Lung microvascular endothelial cell (primary cell): ENCODE data around the gene SCEL. TPM values are rescaled to one million over a fixed set of nuclear protein-coding genes. Genes with fewer than 3 reads are reported as not detected.
"Not testable (repeated sequence)": the region's sequence is repeated elsewhere in the genome, so short reads cannot be mapped to it uniquely, and the experiment has no call there.

Experiments used
- DNase-seq, 2 donors: peaks; one replicate each; pipeline versions ENCODE4 v3.0.0 to v3.0.0-alpha.2; 2010; ENCODE audit warnings: low read depth in 2 of 2
- total RNA-seq: library from RNA; depleted of rRNA; stranded (reverse); fragments of >200 nt; gene quantifications from 2 replicates; pipeline ENCODE4 v1.2.1, GENCODE V29; 2014

SCEL gene
- not detected in 2 replicates for total RNA-seq

DNA sequence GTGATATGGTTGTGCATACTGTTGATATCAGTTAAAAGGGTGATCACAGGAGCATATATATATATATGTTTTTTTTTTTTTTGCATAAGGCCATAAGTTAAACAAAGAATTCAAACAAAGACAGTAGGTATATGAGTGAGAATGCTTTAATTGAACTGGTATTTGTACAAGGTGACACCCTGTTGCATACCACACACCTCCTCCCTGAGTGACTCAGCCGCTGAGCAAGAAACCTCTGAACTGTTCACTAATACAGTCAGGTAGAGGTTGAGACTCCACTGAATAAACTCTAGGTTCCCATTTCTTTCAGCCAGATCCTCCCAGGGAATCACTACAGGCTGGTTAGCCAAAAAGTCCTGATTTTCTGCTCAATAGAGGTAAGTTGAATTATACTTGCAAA lies at the start of gene SCEL:
TSS of gene SCEL (plus strand) at position 259 of the 400 bp plus-strand sequence. CDS start 20,170 bp downstream, outside the sequence.
- DNase-seq = no peak

GRCh38 chr13:77489566-77490337 lies 45.8 kb upstream of the SCEL start:
- no peak for DNase-seq

DNA sequence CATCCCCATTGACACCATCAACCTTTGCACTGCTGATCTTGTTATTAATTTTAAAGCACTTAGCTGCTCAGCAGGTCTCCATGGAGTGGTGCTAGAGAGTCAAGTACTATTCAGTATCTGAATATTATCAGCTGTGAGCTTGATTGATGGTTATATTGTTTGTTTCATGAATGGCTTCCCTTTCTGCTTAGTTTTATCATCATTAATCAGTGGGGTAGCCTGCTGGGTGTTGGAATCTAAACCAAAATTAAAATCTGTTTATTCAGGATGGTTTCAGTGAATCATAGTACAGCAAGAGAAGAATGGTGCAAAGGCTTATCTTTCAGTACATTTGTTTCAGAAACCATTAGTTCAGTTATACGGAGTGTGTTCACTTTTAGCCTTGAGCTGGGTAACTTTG lies 42.5 kb upstream of the SCEL start:
- peak; percentile 75 to 85 for DNase-seq

- DNase-seq = peak; percentile 11 to 33
Observed at GRCh38 chr13:77494226-77494625, 41.3 kb upstream of the SCEL start.

DNA sequence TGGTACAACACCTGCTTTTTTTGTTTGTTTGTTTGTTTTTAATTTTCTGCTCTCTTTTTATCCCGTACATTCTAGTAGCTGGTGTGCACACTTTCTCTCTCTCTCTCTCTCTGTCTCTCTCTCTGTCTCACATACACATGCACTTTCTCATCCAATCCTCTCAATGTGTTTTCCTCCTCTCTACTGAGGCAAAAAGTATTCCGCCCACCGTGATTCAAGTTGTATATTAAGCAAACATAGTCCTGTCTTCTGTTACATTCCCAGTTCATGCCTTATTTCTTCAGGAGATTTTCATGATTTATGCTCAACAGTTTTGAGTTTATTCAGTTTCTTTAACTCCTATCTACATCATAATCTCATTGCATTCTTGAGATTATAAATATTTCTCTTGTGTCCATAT lies 38.2 kb upstream of the SCEL start:
- DNase-seq = no peak

DNA sequence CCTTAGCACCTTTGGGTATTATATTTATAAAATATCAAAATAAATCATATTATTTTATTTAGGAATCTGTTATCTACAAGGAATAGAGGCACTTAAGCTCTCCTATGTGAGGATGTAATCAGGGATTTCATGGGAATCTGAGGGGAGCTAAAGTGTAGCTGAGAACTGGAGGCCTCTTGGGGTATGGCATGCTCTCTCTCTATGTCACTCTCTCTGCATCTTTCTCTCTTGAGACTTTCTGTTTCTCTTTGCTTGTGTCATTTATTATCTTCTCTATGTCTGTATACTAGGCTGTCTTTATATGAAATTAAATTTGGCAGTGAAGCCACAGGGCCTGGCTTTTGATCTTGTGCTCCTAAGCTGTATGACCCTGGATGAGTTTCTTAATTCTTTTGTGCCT lies 37.7 kb upstream of the SCEL start:
- no peak for DNase-seq

GRCh38 chr13:77502104-77502720 lies 33.3 kb upstream of the SCEL start:
- no peak for DNase-seq

DNA sequence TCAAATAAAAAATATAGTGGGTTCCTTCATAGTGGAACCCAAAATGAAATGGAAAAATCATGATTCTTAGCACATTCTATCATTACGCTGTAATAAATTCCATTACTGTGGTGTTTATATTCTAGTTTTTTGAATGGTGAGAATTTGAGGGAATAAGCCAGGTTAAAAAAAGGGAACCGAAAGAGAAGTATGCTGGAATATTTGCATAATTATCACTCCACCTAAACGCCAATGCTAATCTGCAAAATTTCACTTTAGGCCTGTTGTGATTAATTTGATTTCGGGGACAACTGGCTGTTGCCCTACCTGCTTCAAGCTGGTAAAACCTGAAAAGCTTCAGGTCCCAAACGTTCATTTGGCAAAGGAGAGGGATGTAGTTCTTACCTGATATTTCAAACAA lies 32.1 kb upstream of the SCEL start:
- DNase-seq = no peak

GRCh38 chr13:77506874-77507273 lies 28.6 kb upstream of the SCEL start:
- peak in 1 of 2 donors; percentile 18 for DNase-seq

DNA sequence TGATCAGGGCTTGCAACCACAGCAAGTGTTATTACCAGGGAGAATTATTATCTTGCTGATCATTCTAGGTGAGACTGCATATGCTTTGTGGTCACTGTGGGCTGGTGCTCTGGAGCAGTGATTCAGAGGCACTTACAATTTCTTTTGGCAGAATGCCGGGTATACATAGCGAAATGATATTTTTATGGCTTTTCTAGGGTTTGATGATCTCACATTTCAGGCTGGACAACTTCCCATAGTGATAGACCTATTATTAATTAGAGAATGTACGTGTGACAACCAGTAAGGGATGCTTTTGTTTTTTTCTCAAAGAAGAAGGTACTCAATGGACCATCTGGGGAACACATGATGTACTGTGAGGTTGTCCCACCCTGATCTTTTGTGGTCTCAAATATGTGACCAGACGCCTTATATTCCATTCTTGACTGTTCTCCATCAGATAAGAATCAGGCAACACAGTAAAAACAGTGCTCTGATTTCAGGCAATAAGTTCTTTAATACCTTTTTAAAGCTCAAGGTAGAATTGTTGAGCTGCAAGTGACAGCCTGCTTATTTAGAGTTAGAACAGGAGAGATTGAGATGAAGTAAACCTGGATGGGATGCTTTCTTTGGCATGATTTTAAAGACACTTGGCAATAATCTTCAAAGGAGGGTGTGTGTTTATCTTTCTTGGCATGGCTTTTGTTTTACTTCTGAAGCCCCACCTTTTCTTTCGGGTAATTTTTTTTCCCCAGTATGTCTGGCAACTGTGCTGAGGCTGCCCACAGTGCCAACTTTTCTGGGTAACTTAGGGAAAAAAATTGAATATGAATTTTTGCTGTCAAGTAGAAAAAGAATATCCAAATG lies 27.4 kb upstream of the SCEL start:
- DNase-seq = peak; percentile 36 to 92

- DNase-seq = peak; percentile 27 to 88
Observed at GRCh38 chr13:77508959-77509620, 26.4 kb upstream of the SCEL start.

GRCh38 chr13:77510156-77510555 lies 25.4 kb upstream of the SCEL start:
- DNase-seq = peak in 1 of 2 donors; percentile 18

DNA sequence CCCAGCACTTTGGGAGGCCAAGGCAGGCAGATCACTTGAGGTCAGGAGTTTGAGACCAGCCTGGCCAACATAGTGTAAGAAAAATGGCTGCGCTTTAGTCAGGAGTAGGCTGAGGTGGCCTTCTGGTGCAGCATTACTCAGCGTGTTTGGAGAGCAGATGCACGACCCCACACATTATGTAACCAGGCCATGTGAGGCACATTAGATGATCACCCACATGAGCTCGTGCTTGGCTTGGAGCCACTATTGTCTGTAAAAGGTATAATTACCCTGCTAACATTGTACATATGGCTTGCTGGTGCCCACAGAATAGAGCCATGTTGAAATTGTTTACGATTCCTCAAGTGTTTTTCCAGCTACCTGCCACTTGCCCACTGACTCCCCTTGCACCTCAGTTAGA lies 24.0 kb upstream of the SCEL start:
- peak; percentile 66 to 67 for DNase-seq

DNA sequence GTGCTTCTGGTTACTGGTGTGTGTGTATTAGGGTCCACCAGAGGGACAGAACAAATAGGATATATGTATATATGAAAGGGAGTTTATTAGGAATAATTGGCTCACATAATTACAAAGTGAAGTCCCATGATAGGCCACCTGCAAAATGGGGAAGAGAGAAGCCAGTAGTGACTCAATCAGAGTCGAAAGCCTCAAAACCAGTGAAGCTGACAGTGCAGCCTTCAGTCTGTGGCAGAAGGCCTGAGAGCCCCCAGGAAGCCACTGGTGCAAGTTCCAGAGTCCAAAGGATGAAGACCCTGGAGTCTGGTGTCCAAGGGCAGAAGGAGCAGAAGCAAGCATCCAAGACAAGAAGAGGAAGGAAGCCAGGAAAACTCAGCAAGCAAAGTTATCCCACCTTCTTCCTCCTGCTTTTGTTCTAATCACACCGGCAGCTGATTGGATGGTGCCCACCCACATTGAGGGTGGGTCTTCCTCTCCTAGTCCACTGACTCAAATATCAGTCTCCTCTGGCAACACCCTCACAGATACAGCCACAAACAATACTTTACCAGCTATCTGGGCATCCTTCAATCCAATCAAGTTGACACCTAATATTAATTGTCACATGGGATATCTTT lies 21.7 kb upstream of the SCEL start:
- no peak for DNase-seq

DNA sequence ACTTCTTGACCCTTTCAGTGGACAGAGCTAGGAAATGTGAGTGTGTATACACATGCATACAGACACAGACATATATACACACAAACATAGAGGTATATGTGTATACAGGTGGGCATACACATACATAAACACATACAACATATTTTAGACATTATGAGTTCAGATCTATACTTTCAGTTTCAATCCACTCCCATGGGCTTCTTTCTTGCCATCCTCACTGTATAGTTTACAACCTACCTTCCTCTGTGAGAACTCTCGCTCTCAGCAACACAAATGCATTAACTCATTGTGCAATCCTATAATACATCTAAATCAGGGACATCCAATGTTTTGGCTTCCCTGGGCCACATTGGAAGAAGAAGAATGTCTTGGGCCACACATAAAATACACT lies 21.2 kb upstream of the SCEL start:
- DNase-seq = no peak

DNA sequence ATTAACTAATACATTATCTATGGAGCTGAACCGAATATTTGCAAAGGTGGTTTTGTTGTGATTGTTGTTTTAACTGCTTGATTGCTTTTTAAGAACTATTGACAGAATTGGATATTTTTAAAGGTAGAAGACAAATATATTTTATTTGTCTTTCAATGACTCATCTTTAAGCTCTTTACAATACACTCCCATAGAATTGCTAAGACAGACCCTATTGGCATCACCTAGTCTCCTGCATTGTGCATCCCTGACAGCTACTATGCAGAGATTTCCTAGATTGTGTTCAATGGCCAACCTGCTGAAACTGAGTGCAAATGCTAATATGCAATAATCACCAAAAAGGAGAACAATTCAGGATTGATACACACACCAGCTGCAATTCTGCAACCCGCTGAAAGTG lies 19.7 kb upstream of the SCEL start:
- no peak for DNase-seq

- peak in 1 of 2 donors; percentile 85 for DNase-seq
Observed at GRCh38 chr13:77516342-77516789, 19.1 kb upstream of the SCEL start.

DNA sequence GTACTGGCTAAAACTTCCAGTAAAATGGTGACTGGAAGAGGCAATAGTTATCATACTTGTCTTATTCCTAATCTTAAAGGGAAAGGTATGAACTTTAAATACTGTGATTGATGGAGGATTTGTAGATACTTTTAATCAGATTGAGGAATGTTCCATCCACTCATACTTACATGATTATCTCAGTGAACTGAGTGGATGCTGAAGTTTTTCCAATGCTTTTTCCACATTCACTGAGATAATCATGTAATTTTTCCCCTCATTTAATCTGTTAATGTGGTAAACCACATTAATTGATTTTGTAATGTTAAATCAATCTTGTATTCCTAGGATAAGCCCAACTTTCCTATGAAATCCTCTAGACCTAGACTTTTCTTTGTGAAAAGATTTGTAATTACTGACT lies 17.2 kb upstream of the SCEL start:
- no peak for DNase-seq

GRCh38 chr13:77519396-77519795 lies 16.1 kb upstream of the SCEL start:
- DNase-seq = not testable (repeated sequence)

- DNase-seq = peak; percentile 54 to 83
Observed at GRCh38 chr13:77519808-77520207, 15.7 kb upstream of the SCEL start.

- DNase-seq = peak; percentile 21 to 65
Observed at GRCh38 chr13:77521194-77521593, 14.3 kb upstream of the SCEL start.
